Mammary epithelial cell (primary cell): ENCODE measurements around the gene CDRT4.
"Not testable (repeated sequence)": the region's sequence is repeated elsewhere in the genome, so short reads cannot be mapped to it uniquely, and the experiment has no call there.

Source experiments
- CTCF ChIP-seq, 2 donors: IDR thresholded peaks in 1 of 2; conservative IDR thresholded peaks in 1 of 2; 2 replicates each; pipeline ENCODE4 v1.5.1; 2011 to 2012; ENCODE audit warnings: inconsistent platforms in 2 of 2, low read length in 2 of 2, mild to moderate bottlenecking in 2 of 2, control low read depth in 1 of 2, low read depth in 1 of 2; ENCODE audit not compliant: insufficient read depth in 1 of 2; ENCODE audit errors: extremely low read depth in 1 of 2
- EZH2 ChIP-seq: IDR thresholded peaks from 2 replicates; pipeline ENCODE4 v1.6.1; 2012; ENCODE audit warnings: low read length, inconsistent platforms, borderline replicate concordance

- not testable (repeated sequence) for TF ChIP-seq EZH2; CTCF (conservative IDR thresholded peaks at IDR 0.05 in 1 of 2, IDR thresholded peaks at IDR 0.05 in 1 of 2; ENCODE audit: extremely low read depth in 1 of 2, insufficient read depth in 1 of 2, low read depth in 1 of 2, low read length in 2 of 2)
Observed at GRCh38 chr17:15505708-15506107, 38.3 kb upstream of the CDRT4 start.
